DMS53 treated with DMSO at 0.1 percent for 48 hours (cell line): ENCODE measurements around the gene ASTN2.

Experiments
- DNase-seq: peaks from one replicate; lab custom pipeline; 2025; ENCODE audit not compliant: unreplicated experiment; lab: John Stamatoyannopoulos, UW

ASTN2 gene

DNA sequence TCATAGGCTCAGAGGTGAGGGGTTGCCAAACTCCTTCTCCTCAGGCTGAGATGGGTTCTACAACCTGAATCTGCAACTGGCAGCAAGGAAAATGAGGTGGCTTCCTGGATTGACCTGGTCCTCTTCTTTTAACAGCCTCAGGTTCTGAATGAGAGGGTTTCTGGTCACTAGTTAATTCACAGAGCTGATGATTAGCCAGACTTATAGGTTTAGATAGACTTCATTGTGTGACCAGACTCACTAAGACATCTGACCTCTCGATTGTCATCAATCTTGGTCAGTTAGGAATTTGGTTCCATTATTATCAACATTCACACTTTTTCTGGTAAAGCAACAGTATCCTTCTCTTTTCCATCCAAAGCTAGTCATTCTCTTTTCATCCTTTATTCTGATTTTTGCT is 1003.4 kb downstream of the ASTN2 start:
- no peak for DNase-seq

DNA sequence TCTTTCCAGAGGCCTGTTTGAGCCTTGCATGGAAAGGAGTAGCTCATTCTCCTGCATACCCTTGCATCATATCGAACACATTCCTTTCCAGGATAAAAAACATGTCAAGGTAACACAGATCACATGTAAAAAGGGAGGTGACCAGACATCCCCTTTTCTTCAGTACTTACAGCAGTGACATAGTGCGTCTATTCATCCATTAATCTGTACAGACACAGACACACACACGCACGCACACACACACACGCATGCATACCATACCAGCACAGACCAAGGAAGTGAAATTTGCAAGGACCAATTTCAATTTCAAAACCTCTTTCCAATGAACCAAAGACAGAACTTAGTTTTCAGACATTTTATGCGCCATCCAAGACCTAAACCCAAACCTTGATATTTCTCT is 1005.2 kb downstream of the ASTN2 start:
- DNase-seq = no peak

DNA sequence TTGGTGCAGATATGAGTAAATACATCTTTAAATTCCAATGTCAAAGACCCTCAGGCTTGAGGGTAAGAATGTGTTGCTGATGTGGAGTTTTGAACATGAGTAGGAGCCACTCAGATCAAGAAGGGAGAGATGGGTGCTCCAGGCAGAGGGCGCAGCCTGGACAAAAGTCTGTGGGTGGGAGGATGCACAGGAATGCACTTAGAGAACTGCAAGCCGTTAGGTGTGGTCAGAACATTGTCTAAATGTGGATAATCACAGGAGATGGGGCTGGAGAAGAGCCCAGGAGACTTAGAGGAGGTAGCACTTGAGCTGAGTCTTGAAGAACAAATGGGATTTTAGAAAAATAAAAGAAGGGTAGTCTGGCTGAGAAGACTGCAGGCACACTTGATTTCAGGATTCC is 1005.7 kb downstream of the ASTN2 start:
- DNase-seq = no peak

DNA sequence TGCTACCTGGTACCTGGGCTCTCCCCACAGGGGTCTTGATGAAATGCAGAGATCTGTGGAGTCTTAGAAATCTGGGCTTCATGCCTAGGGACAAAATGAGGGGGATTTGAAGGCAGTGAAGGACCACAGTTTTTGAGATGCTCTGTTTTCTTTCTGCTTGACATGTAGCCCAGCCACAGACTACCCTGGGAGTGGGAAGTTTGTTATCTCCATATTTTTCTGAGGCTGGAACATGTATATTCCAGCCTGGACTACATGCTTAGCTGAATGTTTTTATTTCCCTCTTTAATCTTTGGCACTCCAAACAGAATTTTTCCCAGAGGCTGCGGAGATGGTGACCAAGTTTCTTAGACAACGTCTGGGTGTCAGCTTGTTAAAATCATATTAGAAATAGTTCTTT is 1008.4 kb downstream of the ASTN2 start:
- no peak for DNase-seq

DNA sequence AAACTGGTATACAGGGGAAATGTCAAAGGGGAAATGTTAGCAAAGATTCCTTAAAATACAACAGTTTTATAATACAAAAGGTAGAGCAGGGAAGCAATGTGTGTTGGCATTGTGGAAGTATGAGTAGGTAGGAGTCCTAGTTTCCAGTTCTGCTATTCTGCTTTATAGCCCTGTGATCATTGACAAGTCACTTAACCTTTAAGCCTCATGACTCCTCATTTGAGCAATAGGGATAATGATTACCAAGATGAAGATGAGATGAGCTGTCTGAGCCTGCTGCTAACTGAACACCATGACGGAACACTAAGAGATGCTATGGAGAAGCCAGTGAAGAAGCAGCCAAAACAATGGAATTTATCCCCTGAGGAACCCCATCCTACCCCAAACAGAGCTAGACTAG is 1009.5 kb downstream of the ASTN2 start:
- no peak for DNase-seq

DNA sequence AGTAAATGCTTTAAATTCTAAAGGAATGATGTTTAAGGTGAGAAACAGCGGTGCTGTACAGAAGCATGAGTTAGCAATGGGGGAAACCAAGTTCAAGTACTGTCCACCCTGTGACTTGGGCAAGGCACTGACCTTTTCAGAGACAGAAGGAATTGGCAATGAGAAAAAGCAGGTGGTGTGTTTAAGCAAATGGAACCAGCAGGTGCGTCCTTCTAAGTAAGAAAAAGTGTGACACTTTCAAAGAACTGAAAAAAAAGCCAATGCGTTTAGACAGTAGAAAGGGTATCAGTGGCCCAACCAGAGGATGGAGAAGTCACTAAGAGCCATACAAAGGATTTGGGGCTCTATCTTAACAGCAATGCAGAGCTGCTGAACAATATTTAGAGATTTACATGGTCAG is 1010.6 kb downstream of the ASTN2 start:
- no peak for DNase-seq

DNA sequence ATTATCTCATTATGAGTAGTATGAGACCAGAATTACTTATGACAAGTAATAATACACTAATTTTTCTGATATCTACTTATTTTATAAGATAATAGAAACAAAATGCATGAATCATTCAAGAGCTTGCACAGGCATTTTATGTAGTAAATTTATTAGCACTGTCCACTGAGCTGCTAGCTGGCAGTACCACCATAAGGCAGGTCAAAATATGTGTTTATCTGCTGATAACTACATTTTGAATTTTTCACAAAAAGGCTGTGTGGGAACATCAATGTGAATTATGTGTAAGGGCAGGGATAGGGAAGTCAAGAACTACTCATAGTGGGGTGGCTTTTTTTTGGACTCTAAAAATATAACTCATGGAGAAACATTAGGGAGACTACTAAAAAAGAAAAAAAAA is 1011.7 kb downstream of the ASTN2 start:
- DNase-seq = no peak

DNA sequence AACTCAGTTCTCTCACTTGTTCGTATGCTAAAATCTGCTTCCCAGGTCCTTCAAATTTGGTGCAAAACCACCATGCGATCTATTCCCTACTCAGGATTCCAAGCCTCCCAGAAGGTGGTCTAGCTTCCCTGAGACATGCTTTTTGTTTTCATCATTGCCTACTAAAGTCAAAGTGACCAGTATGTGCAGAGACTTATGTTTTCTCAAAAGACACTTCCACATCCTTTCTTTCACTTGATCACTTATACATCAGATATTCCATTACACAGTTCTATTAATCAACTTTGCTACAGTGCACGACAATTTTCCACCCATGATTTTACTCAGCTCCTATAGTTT is 1019.2 kb downstream of the ASTN2 start:
- no peak for DNase-seq

DNA sequence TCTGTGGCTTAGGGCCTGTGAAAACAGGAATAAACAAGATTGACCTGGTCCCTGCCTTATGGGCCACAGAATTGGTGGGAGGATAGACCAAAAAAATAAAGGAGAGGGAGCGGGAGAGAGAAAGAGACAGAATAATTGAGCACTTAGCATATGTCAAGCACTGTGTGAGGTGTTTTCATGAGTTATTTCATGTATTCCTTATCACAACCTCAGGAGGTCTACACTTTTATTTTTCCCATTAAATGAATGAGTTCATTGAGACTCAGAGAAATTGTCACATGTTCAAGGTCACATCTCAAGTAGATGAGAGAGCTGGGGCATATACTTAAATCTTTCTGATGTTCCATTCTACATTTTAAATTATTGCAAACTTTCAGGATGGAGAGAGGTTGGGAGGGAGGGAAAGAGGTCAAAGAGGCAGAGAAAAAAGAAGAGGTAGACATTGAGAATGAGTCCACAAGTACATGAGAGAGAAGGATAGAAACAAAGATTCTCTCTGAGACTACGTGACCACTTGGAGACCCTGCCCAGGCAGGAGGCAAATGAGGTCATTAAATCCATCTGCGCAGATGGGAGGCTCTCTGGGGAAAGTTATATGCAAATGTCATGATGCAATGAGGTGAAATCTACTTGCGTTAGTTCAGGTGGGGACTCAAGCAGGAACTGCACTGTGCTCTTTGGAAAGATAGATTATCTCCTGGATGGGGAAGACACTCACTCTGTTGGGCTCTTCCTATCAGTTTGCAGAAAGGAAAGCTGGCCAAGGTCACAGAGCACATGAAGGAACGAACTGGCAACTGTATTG is 1019.8 kb downstream of the ASTN2 start:
- no peak for DNase-seq

DNA sequence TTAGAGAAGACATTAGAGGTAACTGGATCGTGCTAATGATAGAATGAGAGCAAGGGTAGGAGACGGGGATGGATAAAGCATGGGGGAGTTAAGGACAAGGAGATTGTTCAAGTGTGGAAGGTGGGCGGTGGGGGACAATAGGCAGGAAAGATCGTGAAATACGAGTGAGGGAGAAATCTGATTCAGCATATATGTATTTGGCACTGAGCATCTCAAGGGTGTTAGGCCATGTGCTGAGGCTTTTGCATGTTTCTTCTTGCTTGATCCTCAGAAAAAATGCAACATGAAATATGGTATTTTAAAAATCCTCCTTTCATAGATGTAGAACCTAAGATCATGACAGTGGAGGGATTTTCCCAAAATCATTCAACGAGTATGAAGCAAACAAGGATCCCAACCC is 1020.8 kb downstream of the ASTN2 start:
- DNase-seq = no peak

DNA sequence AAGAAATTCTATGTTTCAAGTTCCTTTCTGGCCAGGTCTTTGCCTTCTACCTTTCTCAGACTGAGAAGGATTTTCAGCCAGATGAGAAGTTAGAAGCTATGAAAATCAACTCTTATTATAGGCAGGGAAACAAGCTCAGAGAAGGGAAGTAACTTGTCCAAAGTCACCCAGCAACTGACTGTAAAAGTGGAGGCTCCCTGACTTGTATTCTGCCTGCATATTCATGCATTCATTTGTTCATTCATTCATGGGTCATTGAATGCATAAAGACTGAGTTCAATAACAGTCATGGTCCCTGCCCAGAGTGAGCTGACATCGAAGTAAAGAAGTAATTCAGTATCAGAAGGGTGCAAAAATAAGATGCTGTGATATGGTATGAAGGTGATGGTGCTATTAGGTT is 1021.7 kb downstream of the ASTN2 start:
- DNase-seq = no peak

DNA sequence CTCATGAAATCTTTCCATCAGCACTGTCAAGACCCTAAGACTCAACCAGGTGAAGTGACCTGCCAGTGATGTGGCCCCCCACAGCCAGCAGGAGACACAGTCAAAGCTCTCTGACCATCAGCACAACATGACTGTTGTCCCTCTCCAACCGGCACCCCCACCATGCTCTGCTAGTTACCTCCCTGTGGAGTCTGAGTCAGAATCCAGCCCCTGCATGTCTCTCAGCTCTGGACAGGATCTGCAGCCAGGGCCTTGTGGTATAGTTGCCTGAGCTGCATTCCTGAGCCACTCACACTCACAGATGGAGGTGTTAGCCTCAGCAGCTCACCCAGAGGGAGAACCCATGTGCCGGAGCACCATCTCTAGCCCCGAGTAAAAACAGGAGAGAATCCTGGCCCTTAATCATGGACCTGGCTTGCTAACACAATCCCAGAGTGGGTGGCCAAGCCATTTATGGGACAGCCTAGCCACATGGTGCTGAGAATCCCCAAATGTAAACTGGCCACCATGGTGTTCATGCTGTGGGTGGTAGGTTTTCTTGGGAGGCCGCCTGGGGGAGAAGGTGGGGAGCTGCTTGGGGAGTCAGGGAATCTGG is 1023.5 kb downstream of the ASTN2 start:
- DNase-seq = no peak

DNA sequence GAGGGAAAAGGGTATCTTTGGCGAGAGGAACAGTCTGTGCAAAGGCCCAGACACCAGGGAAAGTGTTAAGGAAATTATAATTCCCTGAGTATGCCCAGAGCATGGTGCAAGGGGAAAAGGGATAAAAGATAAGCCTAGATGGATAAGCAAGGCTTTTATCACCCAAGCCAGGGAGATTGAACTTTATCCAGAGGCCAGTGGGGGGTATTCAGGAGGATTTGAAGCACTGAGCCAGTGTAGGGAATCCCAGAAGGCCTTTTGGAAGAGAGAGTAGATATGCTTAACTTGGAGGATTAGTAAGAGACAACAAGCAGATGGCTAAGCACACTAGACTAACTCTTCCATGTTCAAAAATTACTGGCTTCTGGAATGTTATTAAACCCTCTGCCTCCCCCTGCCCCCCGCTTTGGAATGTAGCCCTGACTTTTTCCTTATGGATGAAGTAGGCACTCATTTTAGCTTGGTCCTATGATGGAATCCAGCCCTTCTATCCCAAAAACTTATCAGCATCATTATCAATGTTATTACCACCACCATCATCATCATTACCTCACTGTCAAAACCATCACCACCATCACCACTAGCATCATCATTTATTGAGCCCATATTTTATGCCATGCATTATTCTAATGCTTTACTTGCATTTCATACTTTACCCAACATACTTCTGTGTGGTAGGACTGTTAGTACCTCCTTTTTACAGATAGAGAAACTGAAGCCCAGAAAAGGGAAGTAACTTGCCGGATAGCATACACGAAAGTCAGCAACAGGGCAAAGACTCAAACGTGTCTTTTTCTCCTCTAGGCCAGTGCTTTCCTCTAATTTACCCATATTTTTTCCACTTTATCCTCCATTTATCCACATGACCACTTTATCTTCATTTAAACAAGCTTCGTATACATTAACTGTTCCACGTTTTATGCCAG is 1024.3 kb downstream of the ASTN2 start:
- no peak for DNase-seq

DNA sequence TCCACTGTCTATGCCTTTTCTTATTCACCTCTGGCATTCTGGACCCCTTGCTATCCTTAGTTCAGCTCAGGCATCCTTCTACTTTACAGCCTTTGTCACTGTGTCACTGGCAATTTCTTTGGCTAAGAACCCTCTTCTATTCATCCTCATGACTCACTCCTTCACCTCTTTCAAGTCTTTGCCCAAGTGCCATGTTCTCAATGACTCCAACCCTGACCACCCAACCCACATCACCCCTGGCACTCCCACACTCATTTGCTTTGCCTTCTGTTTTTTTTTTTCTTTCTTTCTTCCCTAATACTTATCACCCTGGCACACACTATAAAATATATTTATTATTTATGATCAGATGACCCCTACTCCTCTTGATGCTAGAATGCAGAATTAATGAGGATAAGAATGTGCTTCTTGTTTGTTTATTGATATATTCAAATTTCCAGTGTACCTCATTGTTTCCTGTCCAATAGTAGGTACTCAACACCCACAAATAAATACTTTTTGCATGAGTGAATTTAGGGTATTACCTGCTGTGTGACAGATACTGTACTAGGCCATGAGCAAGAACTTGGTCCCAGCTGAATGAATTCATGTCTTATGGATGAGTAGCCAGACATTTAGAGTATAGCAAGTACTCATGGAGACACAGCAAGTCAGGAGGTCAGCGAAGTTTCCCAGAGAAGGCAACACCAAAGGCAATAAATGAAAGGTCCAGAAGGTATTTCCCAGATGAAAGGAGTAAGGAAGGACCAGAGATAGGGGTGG is 1025.1 kb downstream of the ASTN2 start:
- no peak for DNase-seq

DNA sequence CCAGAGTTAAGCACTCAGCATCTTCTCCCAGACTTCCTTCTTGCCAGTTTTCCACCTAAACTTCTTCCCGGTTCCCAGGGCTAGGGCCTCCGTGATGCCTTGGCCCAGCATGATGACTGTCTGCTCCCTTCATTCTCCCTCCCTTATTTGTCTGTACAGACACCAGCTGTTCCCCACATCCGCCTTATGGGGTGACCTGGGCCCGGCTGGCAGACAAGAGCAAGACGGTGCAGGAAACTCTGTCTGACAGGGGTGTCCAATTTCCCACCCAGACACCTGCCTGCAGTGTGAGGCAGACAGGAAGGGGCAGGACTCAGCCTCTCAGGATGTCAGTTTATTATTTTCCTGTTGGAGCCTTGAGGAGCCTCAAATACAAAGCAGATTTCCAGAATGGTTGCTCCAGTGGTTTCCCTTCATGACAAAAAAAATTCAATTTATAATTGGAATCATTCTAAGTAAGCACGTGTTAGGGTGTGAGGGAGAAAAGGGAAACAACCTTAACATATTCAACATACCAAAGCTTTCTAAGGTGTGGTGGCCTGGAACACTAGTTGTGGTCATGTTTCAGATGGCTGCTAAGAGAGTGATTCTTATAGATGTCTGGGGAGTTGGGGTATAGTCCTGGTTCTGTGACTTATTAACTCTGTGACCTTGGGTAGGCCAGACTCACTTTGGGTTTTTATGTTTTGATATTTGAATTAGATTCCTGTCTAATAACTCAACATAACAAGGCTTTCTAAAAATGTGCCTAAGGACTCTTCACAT is 1026.7 kb downstream of the ASTN2 start:
- DNase-seq = no peak

DNA sequence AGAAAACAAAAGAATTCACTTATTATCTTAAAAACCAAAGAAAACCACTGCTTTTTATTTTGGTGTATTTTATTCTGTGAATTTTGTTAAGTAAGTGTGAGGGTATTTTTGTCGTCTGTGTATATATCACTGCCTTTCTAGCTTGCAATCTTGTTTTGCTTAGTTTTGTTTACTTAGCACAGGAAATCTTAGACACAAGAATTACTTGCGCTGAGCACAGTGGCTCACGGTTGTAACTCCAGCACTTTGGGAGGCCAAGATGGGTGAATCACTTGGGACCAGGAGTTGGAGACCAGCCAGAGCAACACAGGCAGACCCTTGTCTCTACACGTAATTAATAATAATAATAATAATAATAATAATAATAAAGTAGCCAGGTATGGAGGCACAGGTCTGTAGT is 1030.9 kb downstream of the ASTN2 start:
- no peak for DNase-seq

DNA sequence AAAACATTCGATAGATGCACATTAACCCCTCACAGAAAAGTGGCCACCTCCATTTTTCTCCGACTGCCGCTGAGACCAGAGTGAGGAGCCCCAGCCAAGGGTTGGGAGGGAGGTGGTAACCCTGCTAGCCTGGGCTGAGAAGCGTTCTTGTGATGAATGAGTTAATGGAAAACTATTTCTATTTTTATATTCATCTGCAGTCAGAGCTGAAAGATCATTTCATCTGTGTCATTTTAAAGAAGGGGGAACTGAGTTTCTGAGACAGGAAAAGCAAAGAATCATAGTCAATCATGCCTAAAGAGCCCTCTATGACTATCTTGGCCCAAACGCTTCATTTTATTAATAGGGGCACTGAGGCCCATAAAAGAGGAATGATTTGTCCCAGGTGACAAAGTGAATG is 1031.7 kb downstream of the ASTN2 start:
- DNase-seq = no peak

DNA sequence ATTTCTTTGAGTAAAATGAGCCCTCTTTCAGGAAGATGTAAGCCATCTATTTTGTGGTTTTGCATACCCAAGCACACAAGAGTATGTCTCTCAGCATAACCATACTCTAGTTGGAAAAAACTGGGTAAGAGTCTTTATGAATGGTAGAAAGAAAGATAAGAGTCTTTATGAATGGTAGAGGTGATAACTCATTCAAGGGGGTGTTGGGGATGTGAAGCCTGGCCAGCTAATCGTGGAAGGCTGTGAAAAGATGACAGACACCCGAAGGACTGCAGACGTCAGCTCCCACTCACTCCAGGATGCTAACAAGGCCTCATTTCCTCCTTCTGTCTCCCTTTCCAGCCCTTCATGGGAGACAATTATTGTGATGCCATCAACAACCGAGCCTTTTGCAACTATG is 1032.8 kb downstream of the ASTN2 start:
- no peak for DNase-seq

DNA sequence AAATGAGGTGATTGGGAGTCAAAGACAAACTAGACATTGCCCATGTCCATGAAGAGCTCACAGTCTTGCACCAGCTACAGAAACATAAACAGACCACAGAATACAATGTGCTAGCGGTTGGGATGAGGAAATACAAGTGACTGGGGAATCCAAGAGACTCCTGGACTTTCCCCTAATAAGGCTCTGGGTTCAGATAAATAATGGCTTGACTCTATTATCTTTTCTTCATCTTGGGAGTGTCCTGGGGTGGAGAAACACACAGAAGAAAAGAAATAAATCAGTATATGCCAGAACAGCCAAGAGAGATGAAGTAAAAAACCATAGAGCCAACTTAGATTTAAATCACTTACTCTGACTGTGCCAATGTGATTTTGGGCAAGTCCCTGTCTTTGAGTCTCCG is 1033.5 kb downstream of the ASTN2 start:
- DNase-seq = no peak

DNA sequence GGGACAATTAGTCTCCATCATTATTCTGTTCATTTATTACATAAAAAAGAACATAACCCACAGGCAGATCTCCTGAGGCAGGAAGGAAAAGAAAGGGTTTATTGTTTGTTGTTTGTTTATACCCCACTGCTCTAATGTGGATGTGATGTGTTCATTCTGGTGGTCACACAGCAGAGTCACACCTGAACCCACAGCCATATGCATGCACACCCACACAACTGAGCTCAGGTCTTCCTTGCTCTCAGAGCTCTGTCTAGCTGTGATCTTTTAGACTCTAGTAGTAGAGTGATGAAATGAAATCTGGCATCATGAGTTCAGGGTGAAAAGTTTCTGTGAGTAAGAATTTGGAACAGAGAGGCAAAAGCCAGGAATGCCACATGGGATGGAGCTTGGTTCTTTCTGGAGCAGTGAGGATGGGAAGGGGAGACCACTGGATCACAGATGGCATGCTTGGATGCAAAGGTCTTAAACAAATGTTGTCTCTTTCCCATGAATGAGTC is 1034.3 kb downstream of the ASTN2 start:
- no peak for DNase-seq
